HepG2 (cell line): ENCODE measurements around the gene NAT9. TPM values are rescaled to one million over a fixed set of nuclear protein-coding genes. Genes with fewer than 3 reads are reported as not detected.

Experiments used
- ATAC-seq: fragments of 200-7000 bp; cut with Tn5 transposase; 3 replicates; pipeline ENCODE4 v1.9.1; 2020; ENCODE audit warnings: mild to moderate bottlenecking, moderate library complexity
- BruUV-seq: library from RNA; stranded (reverse); fragments of 400-500 nt; replicated peaks from 2 replicates; lab custom pipeline; 2021; lab: Mats Ljungman, UMichigan
- CTCF ChIA-PET: fragments of 300-600 bp; formaldehyde crosslinking; extraction: SDS; loops from one replicate; lab custom pipeline; 2021; ENCODE audit warnings: low total read pairs, inconsistent platforms, low intra/inter-chr PET ratio; lab: Yijun Ruan, JAX
- POLR2A ChIA-PET: fragments of 350-600 bp; sonication (Branson Sonifier 250); formaldehyde crosslinking; loops from one replicate; lab custom pipeline; 2020; ENCODE audit warnings: antibody characterized with exemption, inconsistent platforms; lab: Yijun Ruan, JAX
- DNase-seq: peaks from one replicate; pipeline ENCODE4 v3.0.0-alpha.2; 2015; ENCODE audit warnings: low spot score
- FAIRE-seq: peaks from 3 replicates; lab custom pipeline; 2011; peaks lifted over from hg19 to GRCh38; lab: Jason Lieb, UNC
- H2AFZ ChIP-seq: one replicate; pipeline ENCODE4 v1.6.1; 2011; ENCODE audit warnings: low read length, inconsistent platforms
- H3K27ac ChIP-seq: fragments of 300-600 bp; 3 replicates; pipeline ENCODE4 v1.8.0; 2011; ENCODE audit warnings: mixed run types, mild to moderate bottlenecking, mixed read lengths, low read length, inconsistent platforms; ENCODE audit not compliant: insufficient read depth; ENCODE audit errors: extremely low read length
- H3K27me3 ChIP-seq, 2 experiments: fragments of 200-600 bp in 1 of 2; 2 replicates in 1 of 2; 3 replicates in 1 of 2; pipeline versions ENCODE4 v1.6.0 to v1.8.0; 2011; ENCODE audit warnings: low read length in 2 of 2, mild to moderate bottlenecking in 2 of 2, moderate library complexity in 2 of 2, inconsistent platforms in 1 of 2; ENCODE audit not compliant: insufficient read depth in 2 of 2, control insufficient read depth in 1 of 2
- H3K36me3 ChIP-seq, 2 experiments: fragments of 200-600 bp in 1 of 2; replicated peaks in 1 of 2; 2 replicates in 1 of 2; 3 replicates in 1 of 2; pipeline versions ENCODE4 v1.5.1 to v1.8.0; 2011; ENCODE audit warnings: low read length in 2 of 2, inconsistent platforms in 1 of 2; ENCODE audit not compliant: insufficient read depth in 2 of 2, control insufficient read depth in 1 of 2
- H3K4me1 ChIP-seq: 2 replicates; pipeline ENCODE4 v1.5.1; 2012; ENCODE audit warnings: low read length, inconsistent platforms; ENCODE audit not compliant: insufficient read depth
- H3K4me2 ChIP-seq: 2 replicates; pipeline ENCODE4 v1.6.0; 2011; ENCODE audit warnings: low read depth, low read length, inconsistent platforms
- H3K4me3 ChIP-seq, 3 experiments: fragments of 200-600 bp in 1 of 3; sonication (generic), shearing (Covaris generic) in 1 of 3; replicated peaks in 1 of 3; 2 replicates each; pipeline ENCODE4 v1.5.1; 2011 to 2016; ENCODE audit warnings: low read length in 3 of 3, inconsistent platforms in 2 of 3, low read depth in 2 of 3, mild to moderate bottlenecking in 2 of 3, control low read depth in 1 of 3, mixed read lengths in 1 of 3; ENCODE audit not compliant: insufficient read depth in 1 of 3
- H3K79me2 ChIP-seq: one replicate; pipeline ENCODE4 v1.6.1; 2011; ENCODE audit warnings: low read length, inconsistent platforms; ENCODE audit not compliant: insufficient read depth
- H3K9ac ChIP-seq: 2 replicates; pipeline ENCODE4 v1.6.0; 2011; ENCODE audit warnings: mild to moderate bottlenecking, low read depth, low read length, inconsistent platforms; ENCODE audit not compliant: insufficient read depth
- H3K9me3 ChIP-seq: 2 replicates; pipeline ENCODE4 v1.5.1; 2012; ENCODE audit warnings: mild to moderate bottlenecking, low read length
- H4K20me1 ChIP-seq: 2 replicates; pipeline ENCODE4 v1.6.0; 2011; ENCODE audit warnings: inconsistent platforms, mild to moderate bottlenecking, low read length, moderate library complexity; ENCODE audit not compliant: insufficient read depth
- TMF1 ChIP-seq: sonication (generic); formaldehyde crosslinking; IDR thresholded peaks from 2 replicates; pipeline ENCODE4 v1.8.1; 2022; ENCODE audit warnings: low read depth, missing genetic modification reagents
- YEATS2 ChIP-seq: sonication (generic); formaldehyde crosslinking; IDR thresholded peaks from 2 replicates; pipeline ENCODE4 v1.4.0; 2020; ENCODE audit warnings: missing genetic modification reagents, borderline replicate concordance
- whole genome bisulfite sequencing: methylation state at CpG from one replicate; pipeline ENCODE4 v1.1.6; 2017; ENCODE audit warnings: low lambda C conversion rate; 5-methylcytosine and 5-hydroxymethylcytosine counted together
- in situ Hi-C: cut with HindIII; loops from 2 replicates; pipeline ENCODE4 v1.10.0; 2017; ENCODE audit warnings: low pct_unique_long_range_greater_than_20kb; ENCODE audit not compliant: extremely low pct_ligation_motif_present
- intact Hi-C: fragments of 100-400 bp; cut with micrococcal nuclease; formaldehyde crosslinking; loops from one replicate; pipeline ENCODE4 v1.10.0; 2022; ENCODE audit not compliant: unreplicated experiment
- polyA plus RNA-seq, 8 experiments: library from polyadenylated mRNA; depleted of rRNA in 3 of 8; stranded (reverse) in 7 of 8; unstranded in 1 of 8; fragments of >200 nt; fragmentation: Illumina TruSeq in 4 of 8; extraction: Trizol in 4 of 8; gene quantifications; 2 replicates each; pipeline versions ENCODE4 v1.2.1 to v1.2.3, GENCODE V29; 2011 to 2016; ENCODE audit warnings: low read depth in 4 of 8, missing spikeins in 1 of 8, mixed read lengths in 1 of 8; ENCODE audit not compliant: insufficient read depth in 1 of 8
- total RNA-seq, 5 experiments: library from RNA; depleted of rRNA; stranded (reverse); fragments of >200 nt; fragmentation: Illumina TruSeq; extraction: Trizol; gene quantifications; 2 replicates each; pipeline ENCODE4 v1.2.3, GENCODE V29; 2016; ENCODE audit warnings: low read depth in 1 of 5
- TF ChIP-seq, protein P1 (sequence below), 2 experiments: sonication (generic) in 1 of 2; formaldehyde crosslinking in 1 of 2; IDR thresholded peaks; 2 replicates each; pipeline versions ENCODE4 v1.5.1 to v1.6.1; 2011 to 2020; ENCODE audit warnings: borderline replicate concordance in 1 of 2, low read depth in 1 of 2, low read length in 1 of 2, mild to moderate bottlenecking in 1 of 2, missing genetic modification reagents in 1 of 2, moderate library complexity in 1 of 2
- TF ChIP-seq, protein P2 (sequence below): sonication (generic); formaldehyde crosslinking; IDR thresholded peaks from 2 replicates; pipeline ENCODE4 v1.5.1; 2020; ENCODE audit warnings: mild to moderate bottlenecking, missing genetic modification reagents, borderline replicate concordance

Gene NAT9
- total and polyA plus RNA-seq, 2 of the 13 experiments (the other 11 are each of a cell fraction or from before 2014, with no cell fraction given): 39.7 to 44.2 TPM

- TF ChIP-seq, protein P1, sequence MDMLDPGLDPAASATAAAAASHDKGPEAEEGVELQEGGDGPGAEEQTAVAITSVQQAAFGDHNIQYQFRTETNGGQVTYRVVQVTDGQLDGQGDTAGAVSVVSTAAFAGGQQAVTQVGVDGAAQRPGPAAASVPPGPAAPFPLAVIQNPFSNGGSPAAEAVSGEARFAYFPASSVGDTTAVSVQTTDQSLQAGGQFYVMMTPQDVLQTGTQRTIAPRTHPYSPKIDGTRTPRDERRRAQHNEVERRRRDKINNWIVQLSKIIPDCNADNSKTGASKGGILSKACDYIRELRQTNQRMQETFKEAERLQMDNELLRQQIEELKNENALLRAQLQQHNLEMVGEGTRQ (IDR thresholded peaks at IDR 0.05; ENCODE audit: low read depth, low read length): no peak
- TF ChIP-seq, protein P1 (CRISPR knock-in tag; IDR thresholded peaks at IDR 0.05; ENCODE audit: borderline replicate concordance): no peak
- TF ChIP-seq, protein P2, sequence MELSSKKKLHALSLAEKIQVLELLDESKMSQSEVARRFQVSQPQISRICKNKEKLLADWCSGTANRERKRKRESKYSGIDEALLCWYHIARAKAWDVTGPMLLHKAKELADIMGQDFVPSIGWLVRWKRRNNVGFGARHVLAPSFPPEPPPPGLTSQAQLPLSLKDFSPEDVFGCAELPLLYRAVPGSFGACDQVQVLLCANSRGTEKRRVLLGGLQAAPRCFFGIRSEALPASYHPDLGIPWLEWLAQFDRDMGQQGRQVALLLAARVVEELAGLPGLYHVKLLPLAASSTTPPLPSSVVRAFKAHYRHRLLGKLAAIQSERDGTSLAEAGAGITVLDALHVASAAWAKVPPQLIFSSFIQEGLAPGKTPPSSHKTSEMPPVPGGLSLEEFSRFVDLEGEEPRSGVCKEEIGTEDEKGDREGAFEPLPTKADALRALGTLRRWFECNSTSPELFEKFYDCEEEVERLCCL (CRISPR knock-in tag): no peak
- no peak for TF ChIP-seq YEATS2 (CRISPR knock-in tag)
- TF ChIP-seq, all 625 proteins: peak for 0
Measured at GRCh38 chr17:74800531-74800930, 24.4 kb upstream of the NAT9 start (continued).

- H3K79me2 ChIP-seq: no peaks in the 10 kb centered on the region
- peaks cover 14% of the 10 kb centered on the region; the same call in 1 of the 2 replicates for H3K4me1 ChIP-seq
- BruUV-seq: no TSS peak
- intact Hi-C loops: no loop called here
- H3K9me3 ChIP-seq: no peaks in the 10 kb centered on the region
- no peaks in the 10 kb centered on the region for H3K27me3 ChIP-seq
- ChIA-PET POLR2A (no interaction called here), CTCF (no interaction called here)
- 100% methylated on average over 1 of the region's 14 CpGs for WGBS
- H3K27ac ChIP-seq: no peak overlapping the region
- H4K20me1 ChIP-seq: no peaks in the 10 kb centered on the region
- FAIRE-seq: no peak
- H3K4me2 ChIP-seq: no peak overlapping the region
- in situ Hi-C loops: no loop called here
- H3K9ac ChIP-seq: no peak overlapping the region
- DNase-seq: no peak
- H3K4me3 ChIP-seq: no peak overlapping the region
- peaks cover 20 to 25% of the 10 kb centered on the region in 2 experiments for H3K36me3 ChIP-seq
- ATAC-seq: no peak
- no peak overlapping the region for H2AFZ ChIP-seq
- no peak for TF ChIP-seq TMF1 (CRISPR knock-in tag)
Measured at GRCh38 chr17:74799097-74799496, 23.0 kb upstream of the NAT9 start.
